ENCODE data around the gene ZNF516.

ZNF516 gene

DNA sequence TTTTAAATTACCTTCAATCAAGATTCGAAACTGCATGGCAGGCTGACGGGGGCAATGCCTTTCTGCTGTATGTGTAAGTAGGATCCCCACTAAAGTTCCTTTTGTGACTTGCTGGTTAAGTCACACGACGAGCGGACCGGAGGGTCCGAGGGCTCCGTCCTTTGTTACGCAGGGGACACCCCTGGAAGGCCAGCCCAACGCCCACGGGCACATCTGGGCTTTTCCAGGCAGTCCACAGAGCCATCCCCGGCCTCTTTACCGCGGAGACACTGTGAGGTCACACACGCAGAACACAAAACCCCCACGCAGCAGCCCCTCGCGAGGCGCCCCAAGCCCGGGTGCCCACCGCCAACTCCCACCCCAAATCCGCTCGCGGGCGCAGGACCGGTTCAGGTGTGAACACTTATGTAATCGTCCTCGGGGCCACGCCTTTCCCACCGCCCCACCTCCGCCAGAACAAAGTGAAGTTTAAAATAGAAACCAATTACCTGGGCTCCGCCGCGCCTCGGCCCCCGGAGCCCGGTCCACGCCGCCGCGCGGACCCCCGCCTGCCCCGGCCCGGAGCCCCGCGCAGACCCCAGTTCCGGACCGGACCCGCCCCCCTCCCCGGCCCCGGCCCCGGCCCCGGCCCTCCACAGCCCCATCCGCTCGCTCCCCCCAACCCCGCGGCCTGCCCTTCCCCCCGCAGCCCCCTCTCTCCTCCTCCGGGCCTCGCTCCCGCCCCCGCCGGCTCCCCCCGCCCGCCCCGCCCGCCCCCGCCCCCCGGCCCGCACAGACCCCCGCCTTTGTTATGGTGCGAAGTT, 4.2 kb downstream of the ZNF516 start:
- Histone ChIP-seq H3K9me3 (ENCODE audit: low read length) (no peaks in the 10 kb centered on the region), H3K9ac (ENCODE audit: low read length) (peak overlapping the region; percentile 73), H3K27ac (ENCODE audit: low read depth, low read length, poor library complexity, severe bottlenecking) (no peak overlapping the region), H3K4me3 (ENCODE audit: low read depth, low read length, poor library complexity, severe bottlenecking) (peak overlapping the region; percentile 83), H3K9me2 (ENCODE audit: low read depth, low read length) (no peaks in the 10 kb centered on the region), H3K27me3 (ENCODE audit: insufficient read depth, low read length) (no peaks in the 10 kb centered on the region), H3K79me2 (ENCODE audit: insufficient read depth, low read length) (peaks cover 36% of the 10 kb centered on the region), H2AFZ (ENCODE audit: low read length) (no peak overlapping the region), H3F3A (ENCODE audit: insufficient read depth, low read length) (no peaks in the 10 kb centered on the region), H3K4me1 (ENCODE audit: insufficient read depth, low read length, severe bottlenecking) (peaks cover 62% of the 10 kb centered on the region), H4K20me1 (ENCODE audit: insufficient read depth, low read length) (no peaks in the 10 kb centered on the region), H3K4me2 (ENCODE audit: low read length) (peak overlapping the region; percentile 95), H3K36me3 (ENCODE audit: insufficient read depth, low read length) (no peaks in the 10 kb centered on the region)
- TF ChIP-seq EZH2 (IDR thresholded peaks at IDR 0.05; ENCODE audit: borderline replicate concordance, low read length), result no peak

GRCh38 chr18:76490033-76490432, 5.0 kb downstream of the ZNF516 start:
- H3K4me1 ChIP-seq (ENCODE audit: insufficient read depth, low read length, severe bottlenecking), result peaks cover 71% of the 10 kb centered on the region

DNA sequence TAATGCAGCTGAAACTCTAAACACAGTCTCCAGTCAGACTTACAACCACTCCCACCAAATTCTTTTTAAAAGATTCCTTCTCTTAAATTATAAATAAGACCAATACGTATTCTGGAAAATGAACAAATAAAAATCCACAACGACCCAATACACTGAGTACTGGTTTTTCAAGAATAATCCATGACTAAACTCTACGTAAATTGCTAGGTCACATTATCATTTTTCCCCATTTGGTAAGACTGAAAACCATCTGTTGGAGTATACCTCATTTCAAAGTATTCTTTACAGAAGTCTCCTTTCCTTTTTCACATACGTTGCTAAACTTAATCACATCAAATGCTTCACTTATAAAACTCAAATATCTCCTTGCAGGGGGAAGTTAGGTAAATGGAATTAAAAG, 6.0 kb downstream of the ZNF516 start:
- no peak overlapping the region for H2AFZ ChIP-seq (ENCODE audit: low read length)
- H3K9ac ChIP-seq (ENCODE audit: low read length), result no peak overlapping the region; the same call in 1 of the 2 replicates
- peaks cover 45% of the 10 kb centered on the region for H3K79me2 ChIP-seq (ENCODE audit: insufficient read depth, low read length)
- H3K36me3 ChIP-seq (ENCODE audit: insufficient read depth, low read length), result peaks cover 4% of the 10 kb centered on the region; the same call in 1 of the 2 replicates
- H3K9me2 ChIP-seq (ENCODE audit: low read depth, low read length), result no peaks in the 10 kb centered on the region
- peaks cover 71% of the 10 kb centered on the region for H3K4me1 ChIP-seq (ENCODE audit: insufficient read depth, low read length, severe bottlenecking)
- TF ChIP-seq CTCF (IDR thresholded peaks at IDR 0.05; ENCODE audit: low read length) (no peak), EZH2 (IDR thresholded peaks at IDR 0.05; ENCODE audit: borderline replicate concordance, low read length) (no peak)
- H3K27me3 ChIP-seq (ENCODE audit: insufficient read depth, low read length), result no peaks in the 10 kb centered on the region
- H3F3A ChIP-seq (ENCODE audit: insufficient read depth, low read length), result no peaks in the 10 kb centered on the region
- peak overlapping the region; percentile 95 for H3K4me2 ChIP-seq (ENCODE audit: low read length)
- no peak overlapping the region for H3K27ac ChIP-seq (ENCODE audit: low read depth, low read length, poor library complexity, severe bottlenecking)
- H3K9me3 ChIP-seq (ENCODE audit: low read length), result no peaks in the 10 kb centered on the region
- peak overlapping the region; percentile 83 for H3K4me3 ChIP-seq (ENCODE audit: low read depth, low read length, poor library complexity, severe bottlenecking)
- H4K20me1 ChIP-seq (ENCODE audit: insufficient read depth, low read length), result no peaks in the 10 kb centered on the region

More at GRCh38 chr18:76490033-76490432, 5.0 kb downstream of the ZNF516 start:
- peak overlapping the region; percentile 83 for H3K4me3 ChIP-seq (ENCODE audit: low read depth, low read length, poor library complexity, severe bottlenecking)
- H3K4me2 ChIP-seq (ENCODE audit: low read length), result peak overlapping the region; percentile 95
- H3F3A ChIP-seq (ENCODE audit: insufficient read depth, low read length), result no peaks in the 10 kb centered on the region
- no peak overlapping the region for H3K27ac ChIP-seq (ENCODE audit: low read depth, low read length, poor library complexity, severe bottlenecking)
- H3K9me2 ChIP-seq (ENCODE audit: low read depth, low read length), result no peaks in the 10 kb centered on the region
- no peak for TF ChIP-seq EZH2 (IDR thresholded peaks at IDR 0.05; ENCODE audit: borderline replicate concordance, low read length)
- no peak for TF ChIP-seq CTCF (IDR thresholded peaks at IDR 0.05; ENCODE audit: low read length)
- H3K9me3 ChIP-seq (ENCODE audit: low read length), result no peaks in the 10 kb centered on the region
- no peaks in the 10 kb centered on the region for H4K20me1 ChIP-seq (ENCODE audit: insufficient read depth, low read length)
- H3K27me3 ChIP-seq (ENCODE audit: insufficient read depth, low read length), result no peaks in the 10 kb centered on the region
- peak overlapping the region; percentile 73; the same call in 1 of the 2 replicates for H3K9ac ChIP-seq (ENCODE audit: low read length)
- H3K36me3 ChIP-seq (ENCODE audit: insufficient read depth, low read length), result no peaks in the 10 kb centered on the region
- no peak overlapping the region for H2AFZ ChIP-seq (ENCODE audit: low read length)
- H3K79me2 ChIP-seq (ENCODE audit: insufficient read depth, low read length), result peaks cover 44% of the 10 kb centered on the region

Measured in OCI-LY1 (cell line).